Mesodermal cell (in vitro differentiated cells): ENCODE results near the gene C12orf60.

Source experiments
- H3K27ac ChIP-seq: 2 replicates; pipeline ENCODE4 v1.7.0; 2013; ENCODE audit warnings: mild to moderate bottlenecking, low read depth, low read length, moderate library complexity; ENCODE audit not compliant: severe bottlenecking
- H3K36me3 ChIP-seq: 2 replicates; pipeline ENCODE4 v1.7.1; 2013; ENCODE audit warnings: mild to moderate bottlenecking, low read length, moderate library complexity; ENCODE audit not compliant: control insufficient read depth, insufficient read depth
- H3K4me1 ChIP-seq: one replicate; pipeline ENCODE4 v1.7.1; 2013; ENCODE audit warnings: mild to moderate bottlenecking, low read length; ENCODE audit not compliant: insufficient read depth, control insufficient read depth, poor library complexity, severe bottlenecking
- H3K4me3 ChIP-seq: 2 replicates; pipeline ENCODE4 v1.7.0; 2013; ENCODE audit warnings: low read length, control low read depth, mild to moderate bottlenecking; ENCODE audit not compliant: insufficient read depth, poor library complexity, severe bottlenecking; ENCODE audit errors: extremely low read depth
- H3K9me3 ChIP-seq: 2 replicates; pipeline ENCODE4 v1.7.1; 2013; ENCODE audit warnings: mild to moderate bottlenecking, low read length, moderate library complexity; ENCODE audit not compliant: control insufficient read depth
- WGBS, 2 experiments: methylation state at CpG; one replicate each; pipeline ENCODE4 v1.1.5; 2013; ENCODE audit warnings: missing lambda C conversion rate in 2 of 2; ENCODE audit not compliant: insufficient coverage in 2 of 2; 5-methylcytosine and 5-hydroxymethylcytosine counted together

Gene C12orf60

DNA sequence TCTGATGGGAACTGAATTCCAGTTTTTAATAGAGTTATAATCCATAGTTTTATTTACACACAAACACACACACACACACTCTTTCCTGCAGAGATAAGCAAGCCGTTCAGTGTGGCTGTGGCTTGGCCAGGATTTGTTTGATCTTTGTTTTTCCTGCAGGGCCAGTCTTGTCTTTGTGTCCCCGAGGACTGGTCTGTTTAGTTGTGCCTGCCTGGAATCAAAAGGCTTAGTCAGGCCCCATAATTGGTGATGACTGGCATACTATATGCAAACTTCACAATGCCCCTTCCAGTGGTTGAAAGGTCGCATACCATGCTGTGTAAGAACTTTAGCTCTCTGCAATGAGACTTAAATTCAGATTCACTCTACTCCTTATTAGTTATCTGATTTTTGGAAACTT is 26.2 kb upstream of the C12orf60 start:
- H3K4me3 ChIP-seq: no peak overlapping the region
- WGBS, 2 experiments: 29% methylated on average over 3 of the region's 3 CpGs; no CpG with 5 or more reads in 1 of the 2 experiments
- peak overlapping the region; percentile 77 for H3K27ac ChIP-seq
- peaks cover 20% of the 10 kb centered on the region for H3K4me1 ChIP-seq
- no peaks in the 10 kb centered on the region for H3K36me3 ChIP-seq
- no peaks in the 10 kb centered on the region for H3K9me3 ChIP-seq

DNA sequence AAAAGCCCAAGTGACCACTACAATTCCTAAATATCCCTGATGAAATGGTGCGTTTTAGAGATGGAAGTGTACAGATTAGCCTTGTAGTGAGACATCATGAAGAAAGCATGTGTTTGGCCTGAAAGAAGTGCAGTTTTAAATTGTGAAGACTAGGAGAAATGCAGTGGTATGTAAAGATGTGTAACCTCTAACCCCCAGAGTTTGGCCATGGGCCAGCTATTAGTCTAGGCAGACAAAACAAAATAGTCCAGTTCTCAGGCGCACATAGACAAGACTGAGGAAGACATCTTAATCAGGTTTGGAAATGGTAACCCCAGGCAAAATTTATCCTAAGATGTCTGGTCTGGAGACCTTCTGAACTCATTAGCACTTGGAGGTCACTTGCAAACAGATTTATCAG is 23.6 kb upstream of the C12orf60 start:
- Histone ChIP-seq H3K4me3 (no peak overlapping the region), H3K27ac (no peak overlapping the region), H3K36me3 (peaks cover 6% of the 10 kb centered on the region), H3K4me1 (peaks cover 20% of the 10 kb centered on the region), H3K9me3 (no peaks in the 10 kb centered on the region)
- WGBS, 2 experiments: 90 to 100% methylated on average over 1 to 2 of the region's 2 CpGs

DNA sequence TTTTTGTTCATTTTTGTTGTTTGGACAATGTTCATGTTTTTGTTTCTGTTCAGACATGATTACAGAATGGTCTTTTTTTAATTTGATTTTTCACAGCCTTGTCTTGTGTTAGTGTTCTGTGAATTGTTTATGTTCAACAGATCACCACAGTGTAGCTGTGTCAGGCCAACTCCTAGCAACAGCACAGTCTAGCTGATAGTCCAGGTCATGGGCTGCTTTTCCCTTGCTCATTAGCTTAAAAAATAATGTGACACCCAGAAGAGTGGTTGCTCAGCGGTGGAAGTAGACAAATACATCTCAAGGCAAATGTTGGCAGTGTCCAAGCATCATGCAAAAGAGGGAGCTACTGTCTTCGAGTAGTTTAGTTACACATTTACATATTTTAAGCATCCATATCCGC is 22.6 kb upstream of the C12orf60 start:
- H3K4me3 ChIP-seq: no peak overlapping the region
- peaks cover 15% of the 10 kb centered on the region for H3K36me3 ChIP-seq
- WGBS, 2 experiments: 70 to 90% methylated on average over 1 to 2 of the region's 3 CpGs
- H3K27ac ChIP-seq: no peak overlapping the region
- peaks cover 19% of the 10 kb centered on the region for H3K4me1 ChIP-seq
- H3K9me3 ChIP-seq: no peaks in the 10 kb centered on the region

DNA sequence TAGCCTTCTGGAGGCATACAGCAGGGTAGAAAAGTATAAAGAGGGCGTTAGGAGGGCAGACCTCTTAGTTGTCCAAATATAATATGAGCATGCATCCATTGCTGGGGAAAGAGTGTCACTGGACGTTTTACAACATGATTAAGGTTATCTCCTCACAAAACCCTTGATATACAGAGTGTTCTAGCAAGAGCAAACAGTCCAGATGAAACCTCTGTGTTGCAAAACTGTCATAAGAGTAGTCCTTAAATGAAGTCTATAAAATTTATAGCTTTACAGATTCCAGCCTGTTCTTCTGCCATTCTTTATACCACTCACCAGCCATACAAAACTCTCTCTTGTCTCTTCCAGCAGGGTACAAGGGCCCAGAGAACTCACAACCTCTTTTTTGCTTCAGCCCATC is 21.9 kb upstream of the C12orf60 start:
- peaks cover 14% of the 10 kb centered on the region for H3K4me1 ChIP-seq
- H3K9me3 ChIP-seq: no peaks in the 10 kb centered on the region
- no peak overlapping the region for H3K4me3 ChIP-seq
- H3K36me3 ChIP-seq: peaks cover 17% of the 10 kb centered on the region
- H3K27ac ChIP-seq: no peak overlapping the region
- 87% methylated on average over 2 of the region's 2 CpGs; no CpG with 5 or more reads in 1 of the 2 experiments for WGBS, 2 experiments

DNA sequence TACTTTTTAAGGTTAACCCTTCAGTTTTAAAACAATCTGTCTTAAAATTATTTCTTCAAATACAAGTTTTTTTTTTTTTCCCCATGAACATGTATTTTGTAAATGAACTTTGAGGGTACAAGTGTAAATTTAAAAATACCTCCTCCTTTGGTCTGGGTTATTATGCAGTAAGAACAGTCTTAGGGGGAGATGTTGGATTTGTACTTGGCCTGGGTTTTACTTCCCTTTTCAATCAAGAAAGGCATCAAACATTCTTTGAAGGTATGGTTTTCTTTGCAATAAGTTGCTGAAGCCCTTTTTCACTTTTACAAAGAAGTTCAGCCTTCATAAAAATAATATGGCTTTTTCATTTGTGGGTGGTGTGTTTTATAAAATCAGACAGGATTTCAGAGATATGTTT is 20.7 kb upstream of the C12orf60 start:
- H3K36me3 ChIP-seq: peaks cover 26% of the 10 kb centered on the region
- H3K4me1 ChIP-seq: peaks cover 4% of the 10 kb centered on the region
- no peaks in the 10 kb centered on the region for H3K9me3 ChIP-seq
- no peak overlapping the region for H3K27ac ChIP-seq
- H3K4me3 ChIP-seq: no peak overlapping the region

DNA sequence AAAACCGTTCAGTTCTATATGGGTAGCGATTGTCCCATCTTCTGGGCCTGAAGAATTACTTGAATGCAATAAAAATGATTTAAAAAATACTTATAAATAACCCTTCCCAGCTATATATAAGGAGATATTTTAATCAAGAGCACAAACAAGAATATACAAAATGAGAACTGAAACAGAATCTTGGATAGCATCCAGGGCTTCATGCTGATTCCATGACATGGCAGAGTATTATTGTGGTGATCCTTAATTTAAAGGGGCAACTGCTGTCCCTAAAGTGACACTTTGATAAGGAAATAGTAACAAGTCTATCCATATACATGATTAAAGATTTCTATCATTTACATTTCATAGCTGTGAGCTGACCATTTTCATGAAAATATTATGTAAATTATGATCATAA is 19.0 kb upstream of the C12orf60 start:
- Histone ChIP-seq H3K9me3 (no peaks in the 10 kb centered on the region), H3K27ac (no peak overlapping the region), H3K4me3 (no peak overlapping the region), H3K4me1 (no peaks in the 10 kb centered on the region), H3K36me3 (peaks cover 43% of the 10 kb centered on the region)
- WGBS, 2 experiments: no CpG with 5 or more reads among the region's 2 CpGs

DNA sequence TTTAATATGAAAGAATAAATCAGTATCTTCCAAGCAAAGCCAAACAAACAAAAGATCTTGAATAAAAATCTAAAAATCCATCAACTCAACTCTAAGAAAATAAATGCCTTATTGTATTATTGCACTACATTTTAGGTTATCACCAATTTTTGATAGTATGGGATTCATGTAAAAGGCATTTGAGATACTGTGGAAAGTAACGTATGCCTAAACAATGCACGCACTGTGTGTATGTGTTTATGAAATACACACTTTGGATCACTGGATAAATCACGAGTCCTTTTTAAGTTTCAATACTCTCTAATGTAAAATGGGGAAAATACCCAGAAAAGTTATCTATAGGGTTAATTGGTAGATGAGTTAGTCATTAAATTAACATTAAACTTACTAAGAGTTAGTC is 17.9 kb upstream of the C12orf60 start:
- no peak overlapping the region for H3K27ac ChIP-seq
- no peak overlapping the region for H3K4me3 ChIP-seq
- H3K9me3 ChIP-seq: no peaks in the 10 kb centered on the region
- H3K36me3 ChIP-seq: peaks cover 53% of the 10 kb centered on the region
- WGBS, 2 experiments: 100% methylated on average over 2 of the region's 3 CpGs; no CpG with 5 or more reads in 1 of the 2 experiments
- no peaks in the 10 kb centered on the region for H3K4me1 ChIP-seq

DNA sequence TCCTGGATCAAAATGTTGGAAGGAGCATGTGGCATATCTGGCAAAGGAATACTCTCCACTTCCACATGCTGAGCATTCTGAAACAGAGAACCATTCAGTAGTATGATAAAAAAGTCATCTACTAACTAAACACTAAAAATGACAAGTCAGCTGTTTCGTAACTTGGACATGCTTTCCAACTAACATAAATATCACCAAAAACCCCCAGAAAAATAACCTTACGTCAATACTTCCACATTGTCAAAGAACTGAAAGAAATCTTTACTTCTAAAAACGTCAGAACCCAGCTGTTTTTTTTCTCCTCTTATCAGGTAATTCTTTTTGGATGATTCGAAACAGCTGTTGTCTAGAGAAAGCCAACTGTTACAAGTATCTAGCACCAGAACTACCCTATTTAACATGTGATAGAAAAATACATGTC is 8.4 kb upstream of the C12orf60 start:
- WGBS, 2 experiments: 96 to 100% methylated on average over 2 to 3 of the region's 4 CpGs
- Histone ChIP-seq H3K9me3 (no peaks in the 10 kb centered on the region), H3K4me1 (no peaks in the 10 kb centered on the region), H3K4me3 (no peak overlapping the region), H3K36me3 (peaks cover 88% of the 10 kb centered on the region), H3K27ac (no peak overlapping the region)

DNA sequence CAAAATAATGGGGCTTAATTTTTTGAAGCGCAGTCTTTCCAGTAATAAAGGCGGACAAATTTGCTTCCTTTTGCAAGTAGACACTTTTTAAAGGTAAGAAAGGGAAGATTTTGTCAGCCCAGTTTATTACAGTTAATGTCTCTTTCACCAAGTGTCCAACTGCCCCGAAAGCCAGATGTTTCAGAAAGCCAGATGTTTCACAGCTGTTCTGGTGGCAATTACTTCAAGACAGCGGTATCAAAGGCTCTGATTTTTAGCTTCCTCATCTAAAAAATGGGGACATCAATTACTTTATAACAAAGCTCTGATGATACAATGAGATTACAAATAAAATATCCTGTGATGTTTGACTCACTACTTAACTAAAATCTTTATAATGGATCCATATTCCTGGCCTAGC is 1.2 kb upstream of the C12orf60 start:
- Histone ChIP-seq H3K36me3 (peaks cover 24% of the 10 kb centered on the region), H3K27ac (no peak overlapping the region), H3K9me3 (no peaks in the 10 kb centered on the region), H3K4me3 (peak overlapping the region; percentile 95), H3K4me1 (peaks cover 4% of the 10 kb centered on the region)
- 73% methylated on average over 4 of the region's 4 CpGs; no CpG with 5 or more reads in 1 of the 2 experiments for WGBS, 2 experiments

DNA sequence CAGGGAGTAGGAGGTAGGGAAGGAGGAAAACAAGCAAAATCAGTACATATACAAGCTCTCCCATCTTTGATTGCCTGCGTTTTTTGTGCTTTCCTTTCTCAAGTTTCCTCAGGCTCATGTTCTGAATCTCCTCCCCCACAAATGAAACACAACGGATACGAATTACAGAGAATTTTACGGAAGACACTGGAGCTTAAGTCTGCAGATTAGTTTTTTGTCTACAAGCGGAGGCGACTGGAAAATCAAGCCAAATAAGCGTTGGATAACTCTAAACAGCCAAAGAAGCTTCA is 804 bp upstream of the C12orf60 start:
- peak overlapping the region; percentile 95 for H3K4me3 ChIP-seq
- H3K4me1 ChIP-seq: peaks cover 4% of the 10 kb centered on the region
- WGBS, 2 experiments: 0% methylated on average over 4 to 7 of the region's 7 CpGs
- H3K36me3 ChIP-seq: peaks cover 20% of the 10 kb centered on the region
- no peaks in the 10 kb centered on the region for H3K9me3 ChIP-seq
- peak overlapping the region; percentile 87 for H3K27ac ChIP-seq

DNA sequence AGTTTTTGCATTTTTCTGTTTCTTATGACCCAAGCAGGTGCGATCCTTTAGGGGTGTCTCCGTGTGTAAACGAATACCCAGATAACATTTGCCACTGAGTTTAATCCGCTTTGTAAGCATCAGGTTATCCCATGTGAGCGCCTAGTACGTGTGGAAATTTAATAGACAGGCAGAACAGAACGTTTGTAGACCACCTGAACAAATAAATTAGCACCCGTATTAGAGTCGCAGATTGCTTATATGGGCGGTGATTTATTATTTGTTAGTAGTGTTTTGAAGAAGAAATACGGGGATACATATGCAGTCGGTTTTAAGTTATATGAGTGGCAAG is 325 bp downstream of the C12orf60 start:
- Histone ChIP-seq H3K27ac (peak overlapping the region; percentile 83), H3K9me3 (no peaks in the 10 kb centered on the region), H3K4me1 (peaks cover 4% of the 10 kb centered on the region), H3K36me3 (peaks cover 9% of the 10 kb centered on the region), H3K4me3 (peak overlapping the region; percentile 95)
- 0 to 1% methylated on average over 6 to 10 of the region's 12 CpGs for WGBS, 2 experiments
